Fibroblast of peridontal ligament (primary cell): Measurements from ENCODE around the gene FRMD4A.
"Not testable (repeated sequence)": the region's sequence is repeated elsewhere in the genome, so short reads cannot be mapped to it uniquely, and the experiment has no call there.

Experiments used
- DNase-seq: peaks from one replicate; pipeline ENCODE4 v3.0.0-alpha.2; 2010; ENCODE audit errors: extremely low read depth

Gene FRMD4A

GRCh38 chr10:13950543-13950939 lies 380.2 kb downstream of the FRMD4A start:
- no peak for DNase-seq

- DNase-seq = peak; percentile 90
Measured at GRCh38 chr10:13949844-13950542, 380.7 kb downstream of the FRMD4A start.

- no peak for DNase-seq
Measured at GRCh38 chr10:13946209-13946460, 384.6 kb downstream of the FRMD4A start.

GRCh38 chr10:13945390-13946208 lies 385.1 kb downstream of the FRMD4A start:
- no peak for DNase-seq

GRCh38 chr10:13944823-13945222 lies 385.9 kb downstream of the FRMD4A start:
- DNase-seq = no peak

GRCh38 chr10:13943735-13944398 lies 386.9 kb downstream of the FRMD4A start:
- DNase-seq = no peak

GRCh38 chr10:13942035-13942434 lies 388.7 kb downstream of the FRMD4A start:
- no peak for DNase-seq

GRCh38 chr10:13939391-13939790 lies 391.3 kb downstream of the FRMD4A start:
- DNase-seq = peak; percentile 94

- peak; percentile 94 for DNase-seq
Measured at GRCh38 chr10:13938950-13939349, 391.8 kb downstream of the FRMD4A start.

- peak; percentile 36 for DNase-seq
Measured at GRCh38 chr10:13936826-13937225, 393.9 kb downstream of the FRMD4A start.

- DNase-seq = no peak
Measured at GRCh38 chr10:13930120-13930519, 400.6 kb downstream of the FRMD4A start.

GRCh38 chr10:13928451-13928850 lies 402.3 kb downstream of the FRMD4A start:
- no peak for DNase-seq

GRCh38 chr10:13925971-13926780 lies 404.5 kb downstream of the FRMD4A start:
- DNase-seq = no peak

GRCh38 chr10:13924040-13924725 lies 406.5 kb downstream of the FRMD4A start:
- peak; percentile 99 for DNase-seq

- DNase-seq = peak; percentile 52
Measured at GRCh38 chr10:13922586-13922985, 408.1 kb downstream of the FRMD4A start.

- no peak for DNase-seq
Measured at GRCh38 chr10:13921941-13922340, 408.8 kb downstream of the FRMD4A start.

- not testable (repeated sequence) for DNase-seq
Measured at GRCh38 chr10:13921131-13921530, 409.6 kb downstream of the FRMD4A start.

- DNase-seq = no peak
Measured at GRCh38 chr10:13920465-13920864, 410.3 kb downstream of the FRMD4A start.

- DNase-seq = peak; percentile 61
Measured at GRCh38 chr10:13920031-13920430, 410.7 kb downstream of the FRMD4A start.

- no peak for DNase-seq
Measured at GRCh38 chr10:13917791-13918190, 412.9 kb downstream of the FRMD4A start.

GRCh38 chr10:13916384-13916947 lies 414.3 kb downstream of the FRMD4A start:
- DNase-seq = peak; percentile 25
